Peyer's patch (tissue), 4 donors: ENCODE results near the gene MYO3B.

Experiments used
- POLR2A ChIP-seq, 2 donors: fragments of 450-650 bp; IDR thresholded peaks; one replicate each; pipeline ENCODE4 v1.5.1; 2017; ENCODE audit warnings: antibody characterized with exemption in 2 of 2, mild to moderate bottlenecking in 2 of 2, moderate library complexity in 2 of 2
- TF ChIP-seq, protein P1 (sequence below), 6 experiments: fragments of 450-650 bp in 4 of 6; fragments of 200-600 bp in 2 of 6; sonication (generic) in 1 of 6; IDR thresholded peaks; one replicate each; pipeline ENCODE4 v1.5.1; 2017 to 2019; ENCODE audit warnings: antibody characterized with exemption in 6 of 6, mild to moderate bottlenecking in 3 of 6, moderate library complexity in 1 of 6

GRCh38 chr2:170393861-170394498, 216.0 kb downstream of the MYO3B start:
- TF ChIP-seq, protein P1, sequence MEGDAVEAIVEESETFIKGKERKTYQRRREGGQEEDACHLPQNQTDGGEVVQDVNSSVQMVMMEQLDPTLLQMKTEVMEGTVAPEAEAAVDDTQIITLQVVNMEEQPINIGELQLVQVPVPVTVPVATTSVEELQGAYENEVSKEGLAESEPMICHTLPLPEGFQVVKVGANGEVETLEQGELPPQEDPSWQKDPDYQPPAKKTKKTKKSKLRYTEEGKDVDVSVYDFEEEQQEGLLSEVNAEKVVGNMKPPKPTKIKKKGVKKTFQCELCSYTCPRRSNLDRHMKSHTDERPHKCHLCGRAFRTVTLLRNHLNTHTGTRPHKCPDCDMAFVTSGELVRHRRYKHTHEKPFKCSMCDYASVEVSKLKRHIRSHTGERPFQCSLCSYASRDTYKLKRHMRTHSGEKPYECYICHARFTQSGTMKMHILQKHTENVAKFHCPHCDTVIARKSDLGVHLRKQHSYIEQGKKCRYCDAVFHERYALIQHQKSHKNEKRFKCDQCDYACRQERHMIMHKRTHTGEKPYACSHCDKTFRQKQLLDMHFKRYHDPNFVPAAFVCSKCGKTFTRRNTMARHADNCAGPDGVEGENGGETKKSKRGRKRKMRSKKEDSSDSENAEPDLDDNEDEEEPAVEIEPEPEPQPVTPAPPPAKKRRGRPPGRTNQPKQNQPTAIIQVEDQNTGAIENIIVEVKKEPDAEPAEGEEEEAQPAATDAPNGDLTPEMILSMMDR (IDR thresholded peaks at IDR 0.05): no peak
- no peak for TF ChIP-seq POLR2A (IDR thresholded peaks at IDR 0.05)
